ENCODE data around the gene MRGPRG.

Gene MRGPRG

DNA sequence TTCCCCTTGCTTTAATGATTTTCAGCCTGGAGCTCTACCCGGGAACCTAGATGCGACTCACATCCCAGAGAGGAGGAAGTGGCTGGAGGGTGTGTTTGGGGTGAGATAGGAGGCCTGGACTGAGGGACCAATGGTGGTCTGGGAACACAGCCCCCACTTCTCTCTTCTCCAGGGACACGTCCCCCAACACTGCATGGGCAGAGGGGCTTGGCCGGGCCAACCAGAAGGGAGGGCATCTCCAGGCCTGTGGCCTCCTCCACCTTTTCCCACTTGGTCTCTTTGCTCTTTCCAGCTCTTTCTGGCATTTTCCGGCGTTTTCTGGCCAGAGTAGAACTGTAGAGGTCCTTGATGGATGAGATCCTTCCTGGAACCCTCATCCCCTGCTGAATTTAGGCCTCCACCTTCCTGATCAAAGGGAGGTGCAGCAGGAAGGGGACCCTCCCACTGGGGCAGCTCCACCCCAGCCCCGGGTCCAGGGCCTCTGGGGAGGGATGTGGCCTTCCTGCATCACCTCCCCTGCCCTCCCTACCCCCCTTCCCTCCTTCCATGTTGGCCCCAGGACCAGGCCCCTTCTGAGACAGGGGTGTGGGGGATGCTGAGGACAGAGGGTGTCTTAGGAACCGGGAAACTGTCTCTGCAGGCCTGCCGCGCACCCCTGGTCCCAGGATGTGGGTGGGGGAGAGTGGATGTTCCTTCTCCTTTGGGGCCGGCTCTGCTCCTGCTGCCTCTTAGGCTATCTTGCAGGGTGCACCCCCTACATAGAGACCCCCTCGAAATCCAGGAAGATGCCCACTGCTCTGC is 24.4 kb downstream of the MRGPRG start:
- no peak for DNase-seq (ENCODE audit: low spot score)

DNA sequence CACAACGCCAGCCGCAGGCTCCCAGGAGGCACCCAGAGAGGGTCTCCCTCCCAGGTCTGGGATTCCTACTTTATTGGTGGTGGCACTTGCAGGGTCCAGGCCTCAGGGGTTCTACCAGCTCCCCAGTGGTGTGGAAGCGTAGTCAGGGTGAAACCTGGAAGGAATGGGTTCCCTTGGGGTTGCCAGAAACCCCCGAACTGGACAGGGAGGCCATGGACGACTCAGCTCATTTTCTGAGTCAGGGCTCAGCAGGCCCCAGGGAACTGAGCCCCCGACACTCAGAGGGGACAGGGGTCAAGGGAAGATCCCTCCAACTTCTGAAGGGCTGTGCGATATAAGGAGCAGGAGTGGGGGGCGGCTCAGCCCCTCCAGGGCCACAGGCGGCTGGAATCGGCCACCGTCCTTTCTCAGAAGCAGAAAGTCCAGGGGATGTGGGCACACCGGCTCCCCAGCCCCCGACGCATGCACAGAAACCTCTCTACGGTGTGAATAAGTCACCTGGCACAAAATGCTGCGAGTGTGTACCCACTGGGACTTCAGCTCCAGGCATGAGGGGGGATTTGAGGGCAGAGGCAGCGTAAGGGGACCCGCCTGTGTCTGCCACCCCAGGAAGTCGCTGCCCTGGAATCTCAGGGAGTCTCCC is 25.1 kb downstream of the MRGPRG start:
- no peak for DNase-seq (ENCODE audit: low spot score)

DNA sequence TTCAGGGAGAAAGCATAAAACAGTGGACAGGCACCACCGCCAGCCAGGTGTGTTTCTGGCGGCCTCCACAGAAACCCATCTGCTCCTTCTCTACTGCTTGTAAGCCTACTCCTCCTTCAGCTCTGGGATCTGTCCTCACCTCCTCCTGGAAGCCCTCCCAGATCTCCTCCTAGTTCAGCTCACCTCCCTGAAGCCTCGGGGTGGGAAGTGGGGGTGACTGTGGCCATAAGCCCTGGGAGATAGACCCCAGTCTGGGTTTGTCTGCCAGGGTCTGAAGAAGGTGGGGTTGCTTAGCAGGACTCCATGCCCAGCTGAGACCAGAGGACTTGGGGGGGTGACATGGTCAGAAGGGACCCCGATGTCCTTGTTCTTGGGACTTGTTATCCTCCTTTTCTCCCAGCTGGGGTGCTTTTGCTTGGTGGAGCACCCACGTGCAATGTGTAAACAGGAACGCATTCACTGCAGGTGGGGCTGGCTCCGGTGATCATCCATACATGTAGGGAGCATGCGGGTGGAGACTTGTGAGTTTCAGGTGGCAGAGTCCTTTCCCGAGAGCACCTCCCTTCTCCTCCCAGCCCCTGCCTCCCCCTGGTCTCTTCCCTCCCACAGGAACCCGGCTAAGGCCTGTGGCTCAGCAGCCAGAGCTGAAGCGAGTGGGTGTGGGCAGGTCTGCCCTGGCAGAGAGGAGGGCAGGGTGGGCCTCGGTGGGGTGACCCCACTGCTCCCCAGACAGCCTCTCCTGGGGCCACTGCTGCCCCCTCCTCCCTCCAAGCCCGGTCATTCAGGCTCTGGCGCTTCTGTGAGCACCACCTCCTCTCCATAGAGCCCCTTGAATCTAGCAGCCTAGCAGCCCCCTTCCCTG is 25.9 kb downstream of the MRGPRG start:
- no peak for DNase-seq (ENCODE audit: low spot score)

DNA sequence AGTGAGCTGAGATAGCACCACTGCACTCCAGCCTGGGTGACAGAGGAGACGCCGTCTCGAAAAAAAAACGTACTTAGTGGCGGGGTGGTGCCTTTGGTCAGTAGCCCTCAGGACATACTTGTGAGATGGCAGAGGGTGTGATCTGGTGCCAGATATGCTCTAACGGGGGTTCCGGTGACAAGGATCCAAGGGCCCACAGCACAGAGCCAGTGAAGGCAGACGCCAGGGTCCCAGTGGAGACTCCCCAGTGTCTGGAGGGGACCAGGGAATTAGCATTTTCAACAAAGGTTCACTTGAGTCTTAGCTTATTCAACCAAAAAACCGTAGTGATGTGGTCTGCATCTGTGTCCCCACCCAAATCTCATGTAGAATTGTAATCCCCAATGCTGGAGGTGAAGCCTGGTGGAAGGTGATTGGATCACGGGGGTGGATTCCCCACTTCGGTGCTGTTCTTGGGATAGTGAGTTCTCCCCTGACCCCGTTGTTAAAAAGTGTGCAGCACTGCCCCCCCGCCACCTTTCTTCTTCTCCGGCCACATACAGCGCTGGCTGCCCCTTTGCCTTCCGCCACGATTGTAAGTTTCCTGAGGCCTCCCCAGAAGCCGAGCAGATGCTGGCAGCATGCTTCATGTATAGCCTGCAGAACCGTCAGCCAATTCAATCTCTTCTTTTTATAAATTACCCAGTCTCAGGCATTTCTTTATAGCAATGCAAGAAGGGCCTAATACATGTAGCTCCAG is 26.9 kb downstream of the MRGPRG start:
- DNase-seq (ENCODE audit: low spot score), result no peak

DNA sequence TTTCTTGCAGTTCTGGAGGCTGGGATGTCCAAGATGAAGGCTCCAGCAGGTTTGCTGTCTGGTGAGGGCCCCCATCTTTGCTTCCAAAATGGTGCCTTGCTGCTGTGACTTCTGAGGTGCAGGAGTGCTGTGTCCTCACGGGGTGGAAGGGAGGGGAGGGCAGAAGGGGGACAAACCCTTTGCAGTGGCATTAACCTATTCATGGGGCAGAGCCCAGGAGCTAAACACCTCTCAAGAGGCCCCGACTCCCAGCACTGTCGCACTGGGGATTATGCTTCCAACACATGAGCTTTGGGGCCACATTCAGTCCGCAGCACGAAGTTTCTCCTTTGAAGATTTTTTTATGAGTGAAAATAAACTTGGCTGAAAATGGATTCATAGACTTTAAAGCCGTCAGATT is 28.0 kb downstream of the MRGPRG start:
- DNase-seq (ENCODE audit: low spot score), result no peak

DNA sequence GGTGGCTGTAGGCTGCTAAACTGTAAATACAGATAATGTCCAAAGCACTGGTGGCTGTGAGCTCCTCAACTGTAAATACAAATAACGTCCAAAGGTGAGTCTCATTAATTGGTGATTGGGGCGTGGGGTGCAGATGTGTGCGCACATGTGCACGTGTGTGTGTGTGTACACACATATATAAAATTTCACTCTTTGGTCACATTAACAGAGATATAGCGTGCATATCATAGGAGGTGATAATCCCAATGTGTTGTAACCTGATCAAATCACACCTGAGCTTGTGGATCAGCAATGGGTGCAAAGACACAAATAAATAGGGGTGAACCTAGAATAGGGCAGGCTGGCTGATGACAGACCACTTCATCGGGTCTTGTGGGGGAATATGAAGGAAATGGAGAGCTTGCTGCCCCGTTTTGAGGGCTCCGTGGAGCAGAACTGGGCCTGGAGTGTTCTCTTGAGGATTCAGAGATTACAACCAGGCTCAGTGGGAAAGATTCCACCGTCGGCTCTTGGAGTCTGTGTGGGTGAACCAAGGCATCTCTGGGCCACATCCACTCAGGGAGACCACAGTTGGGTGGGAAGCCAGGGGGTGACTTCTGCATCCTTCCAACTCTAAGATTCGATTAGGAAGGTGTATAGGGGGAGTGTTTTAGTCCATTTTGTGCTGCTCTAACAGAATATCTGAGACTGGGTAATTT is 28.6 kb downstream of the MRGPRG start:
- DNase-seq (ENCODE audit: low spot score), result no peak

DNA sequence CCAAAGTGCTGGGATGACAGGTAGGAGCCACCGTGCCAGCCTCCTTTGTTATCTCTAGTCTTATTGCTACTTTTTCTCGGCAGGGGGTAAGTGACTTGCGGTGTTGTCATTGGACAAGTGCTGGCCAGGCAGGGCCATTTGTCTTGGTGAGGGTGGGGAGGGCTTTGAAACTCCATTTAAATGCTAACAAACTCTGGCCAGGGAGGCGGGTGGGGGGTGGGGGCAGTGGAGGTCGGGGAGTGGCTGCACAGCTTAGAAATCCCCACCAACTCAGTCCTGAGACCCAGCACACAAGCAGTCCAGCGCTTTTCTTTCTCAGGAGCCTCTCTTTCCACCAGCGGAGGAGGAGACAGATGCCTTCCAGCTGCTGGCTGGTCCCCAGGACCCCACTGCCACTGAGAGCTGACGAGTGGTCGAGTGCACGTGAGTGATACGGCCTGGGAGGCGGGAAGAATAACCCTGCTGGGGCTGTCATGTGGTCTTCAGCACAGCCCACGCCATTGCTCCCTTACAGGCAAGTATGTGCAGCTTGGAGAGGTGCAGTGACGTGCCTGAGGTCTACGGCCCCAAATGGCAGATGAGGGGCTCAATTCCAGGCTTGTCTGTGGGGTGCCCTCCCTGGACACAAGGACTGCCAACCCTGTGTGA is 29.3 kb downstream of the MRGPRG start:
- DNase-seq (ENCODE audit: low spot score), result no peak

DNA sequence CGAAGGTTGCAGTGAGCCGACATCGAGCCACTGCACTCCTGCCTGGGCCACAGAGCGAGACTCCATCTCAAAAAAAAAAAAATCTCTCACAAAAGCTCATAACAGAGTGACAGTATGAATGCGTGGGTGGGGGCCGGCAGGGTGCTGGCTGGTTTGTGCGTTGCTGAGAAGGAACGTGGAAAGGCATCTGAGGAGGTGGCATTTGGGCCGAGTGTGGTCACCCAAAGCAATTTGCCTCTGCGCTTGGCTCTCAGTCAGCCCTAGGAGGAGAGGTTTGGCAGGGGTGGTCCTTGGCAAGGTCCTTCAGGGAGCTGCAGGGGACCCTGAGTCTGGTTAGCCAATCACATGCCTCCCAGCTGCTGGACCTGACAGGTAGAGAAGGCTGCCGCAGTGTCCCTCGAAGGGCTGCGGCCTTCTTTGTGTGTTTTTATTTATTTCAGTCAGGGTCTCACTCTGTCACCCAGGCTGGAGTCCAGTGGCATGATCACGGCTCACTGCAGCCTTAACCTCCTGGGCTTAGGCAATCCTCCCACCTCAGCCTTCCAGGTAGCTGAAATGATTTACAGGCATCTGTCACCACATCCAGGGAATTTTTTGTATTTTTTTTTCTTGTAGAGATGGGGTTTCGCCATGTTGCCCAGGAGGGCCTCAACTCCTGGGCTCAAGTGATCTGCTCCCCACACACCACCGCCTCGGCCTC is 30.0 kb downstream of the MRGPRG start:
- no peak for DNase-seq (ENCODE audit: low spot score)

DNA sequence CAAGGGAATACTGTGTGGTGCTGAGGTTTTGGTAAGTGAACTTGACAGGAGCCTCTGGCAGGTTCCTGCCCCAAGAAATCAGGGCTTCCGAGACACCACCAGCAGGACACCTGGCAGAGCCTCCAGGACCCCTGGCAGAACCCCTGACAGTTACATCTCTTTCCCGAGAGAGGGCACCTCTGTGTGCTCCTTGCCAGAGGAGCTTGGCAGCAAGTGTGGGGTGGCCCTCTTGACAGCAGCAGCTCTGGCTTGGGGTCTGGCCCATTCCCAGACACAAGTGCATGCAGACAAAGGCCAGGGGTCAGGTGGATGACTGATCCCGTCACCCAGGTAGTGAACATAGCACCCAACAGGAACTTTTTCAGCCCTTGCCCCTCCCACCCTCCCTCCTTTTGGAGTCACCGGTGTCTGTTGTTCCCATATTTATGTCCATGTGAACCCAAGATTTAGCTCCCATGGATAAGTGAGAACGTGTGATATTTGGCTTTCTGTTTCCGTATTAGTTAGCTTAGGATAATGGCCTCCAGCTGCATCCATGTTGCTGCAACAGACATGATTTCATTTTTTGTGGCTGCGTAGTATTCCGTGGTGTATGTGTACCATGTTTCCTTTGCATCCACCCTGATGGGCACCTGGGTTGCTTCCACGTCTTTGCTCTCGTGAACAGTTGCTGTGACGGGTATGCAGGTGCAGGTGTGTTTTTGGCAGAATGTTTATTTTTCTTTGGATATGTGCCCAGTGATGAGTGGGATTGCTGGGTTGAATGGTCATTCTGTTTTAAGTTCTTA is 32.3 kb downstream of the MRGPRG start:
- DNase-seq (ENCODE audit: low spot score), result no peak

DNA sequence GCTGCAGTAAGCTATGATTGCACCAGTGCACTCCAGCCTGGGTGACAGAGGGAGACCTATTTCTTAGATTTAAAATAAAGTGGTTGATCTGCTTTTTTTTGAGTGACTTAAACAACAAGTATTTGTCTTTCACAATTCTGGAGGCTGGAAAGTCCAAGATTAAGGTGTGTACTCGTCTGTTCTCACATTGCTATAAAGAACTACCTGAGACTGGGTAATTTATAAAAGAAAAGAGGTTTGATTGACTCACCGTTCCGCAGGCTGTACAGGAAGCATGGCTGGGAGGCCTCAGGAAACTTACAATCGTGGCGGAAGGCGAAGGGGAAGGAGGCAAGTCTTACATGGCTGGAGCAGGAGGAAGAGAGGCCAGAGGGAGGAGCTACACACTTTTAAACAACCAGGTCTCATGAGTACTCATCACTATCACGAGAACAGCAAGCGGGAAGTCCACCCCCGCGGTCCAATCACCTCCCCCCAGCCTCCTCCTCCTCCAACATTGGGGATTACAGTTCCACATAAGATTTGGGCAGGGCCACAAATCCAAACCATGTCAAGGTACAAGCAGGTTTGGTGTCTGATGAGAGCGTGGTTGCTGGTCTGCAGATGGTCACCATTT is 33.8 kb downstream of the MRGPRG start:
- no peak for DNase-seq (ENCODE audit: low spot score)

DNA sequence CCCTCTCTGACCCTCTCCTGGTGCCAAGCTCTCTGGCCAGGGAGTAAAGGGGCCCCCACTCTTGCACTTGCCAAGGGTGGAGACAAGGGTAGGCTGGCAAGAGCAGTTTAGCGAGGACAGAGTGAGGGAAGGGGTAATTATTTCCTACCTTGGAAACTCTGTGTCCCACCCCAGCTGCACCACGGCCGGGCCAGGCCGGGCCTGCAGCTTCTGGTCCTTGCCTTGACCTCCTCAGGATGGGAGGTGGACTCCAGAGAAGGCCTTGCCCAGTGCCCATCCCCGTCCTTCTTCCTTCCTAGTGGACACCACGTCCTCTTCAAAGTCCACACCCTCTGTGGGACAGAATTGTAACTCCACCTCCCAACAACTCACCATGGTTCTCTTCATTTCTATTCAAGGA is 35.1 kb downstream of the MRGPRG start:
- no peak for DNase-seq (ENCODE audit: low spot score)

DNA sequence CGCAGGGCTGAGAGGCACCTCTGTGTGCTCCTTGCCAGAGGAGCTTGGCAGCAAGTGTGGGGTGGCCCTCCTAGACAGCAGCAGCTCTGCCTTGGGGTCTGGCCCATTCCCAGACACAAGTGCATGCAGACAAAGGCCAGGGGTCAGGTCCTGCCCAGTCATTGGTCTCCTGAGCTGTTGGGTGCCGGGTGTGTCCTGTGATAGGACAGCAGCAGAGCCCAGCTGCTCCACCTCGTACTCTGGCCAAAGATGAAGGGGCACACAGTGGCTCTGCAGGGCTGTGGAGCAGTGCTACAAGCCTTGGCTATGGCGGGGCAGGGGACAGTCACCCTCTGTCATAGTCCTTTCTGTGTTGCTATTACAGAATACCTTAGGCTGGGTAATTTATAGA is 36.2 kb downstream of the MRGPRG start:
- DNase-seq (ENCODE audit: low spot score), result no peak

DNA sequence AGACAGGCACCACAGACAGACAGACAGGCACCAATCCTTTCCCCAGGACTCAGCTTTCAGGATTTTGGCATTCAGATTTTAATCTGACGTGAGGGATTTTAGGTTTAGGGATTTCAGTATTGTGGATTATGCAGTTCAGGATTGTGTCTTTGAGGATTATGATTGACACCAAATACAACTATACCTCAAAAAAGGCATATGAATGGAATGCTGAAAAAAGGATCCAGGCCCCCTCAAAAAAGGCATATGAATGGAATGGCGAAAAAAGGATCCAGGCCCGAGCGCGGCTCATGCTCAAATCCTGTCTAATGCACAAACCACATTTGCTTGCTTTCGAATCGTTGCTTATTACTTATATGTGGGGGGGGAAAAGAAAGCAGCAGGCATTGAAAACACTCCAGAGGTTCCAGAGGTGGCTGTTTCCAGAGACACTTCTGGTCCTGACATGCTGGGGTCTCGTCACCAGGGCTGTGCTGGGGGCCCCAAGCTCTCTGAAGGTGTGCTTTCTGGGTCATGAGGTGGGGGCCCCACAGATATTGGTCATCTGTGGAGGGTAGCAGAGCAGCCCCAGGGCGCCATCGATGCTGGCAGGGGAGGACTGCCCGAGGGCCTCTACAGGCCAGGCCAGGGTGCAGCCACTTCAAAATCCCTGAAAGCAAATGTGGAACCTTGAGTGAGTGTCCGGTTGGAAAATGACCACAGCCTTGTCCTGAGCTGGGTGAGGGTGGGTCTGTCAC is 36.7 kb downstream of the MRGPRG start:
- no peak for DNase-seq (ENCODE audit: low spot score)

DNA sequence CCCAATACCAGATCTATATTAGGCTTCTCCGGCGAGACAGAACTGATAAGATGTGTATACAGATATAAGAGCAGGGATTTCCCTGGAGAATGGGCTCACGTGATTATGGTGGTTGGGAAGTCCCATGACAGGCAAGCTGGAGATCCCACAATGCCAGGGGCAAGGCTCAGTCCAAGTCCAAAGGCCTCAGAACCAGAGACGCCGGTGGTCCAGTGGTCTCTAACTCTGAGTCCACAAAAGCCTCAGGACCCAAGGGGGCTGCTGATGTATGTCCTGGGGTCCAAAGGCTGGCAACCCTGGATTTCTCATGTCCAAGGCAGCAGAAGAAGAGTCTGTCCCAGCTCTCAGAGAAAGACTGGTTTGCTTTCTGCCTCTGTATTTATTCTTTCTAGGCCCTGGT is 37.7 kb downstream of the MRGPRG start:
- no peak for DNase-seq (ENCODE audit: low spot score)

DNA sequence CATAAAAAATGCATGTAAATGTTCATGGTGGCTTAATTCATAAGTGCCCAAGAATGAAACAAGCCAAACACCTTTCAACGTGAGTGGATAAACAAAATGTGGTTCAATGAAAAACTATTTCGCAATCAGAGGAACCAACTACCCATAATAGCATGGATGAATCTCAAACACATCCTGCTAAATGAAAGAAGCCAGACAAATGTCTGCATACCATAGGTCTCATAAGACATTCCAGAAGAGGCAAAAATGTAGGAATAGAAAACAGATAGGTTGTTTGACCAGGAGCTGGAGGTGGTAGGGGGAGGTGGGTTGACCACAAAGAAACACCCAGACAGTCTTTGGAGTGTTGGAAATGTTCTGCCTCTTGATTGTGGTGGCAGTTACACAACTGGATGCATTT is 40.3 kb downstream of the MRGPRG start:
- no peak for DNase-seq (ENCODE audit: low spot score)

DNA sequence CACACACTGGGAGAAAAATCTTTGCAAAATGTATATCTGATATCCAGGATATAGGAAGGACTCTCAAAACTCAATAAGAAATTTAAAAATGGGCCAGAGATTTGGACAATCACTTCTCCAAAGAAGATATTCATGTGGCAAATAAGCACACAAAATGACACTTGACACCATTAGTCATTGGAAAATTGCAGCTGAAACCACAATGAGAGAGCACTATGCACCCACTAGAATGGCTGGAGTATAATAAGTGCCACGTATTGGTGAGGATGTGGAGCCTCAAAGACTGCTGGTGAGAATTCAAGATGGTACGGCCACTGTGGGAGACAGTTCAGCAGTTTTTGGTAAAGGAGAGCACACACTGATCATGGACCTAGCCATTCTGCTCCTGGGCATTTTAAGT is 40.7 kb downstream of the MRGPRG start:
- DNase-seq (ENCODE audit: low spot score), result no peak

DNA sequence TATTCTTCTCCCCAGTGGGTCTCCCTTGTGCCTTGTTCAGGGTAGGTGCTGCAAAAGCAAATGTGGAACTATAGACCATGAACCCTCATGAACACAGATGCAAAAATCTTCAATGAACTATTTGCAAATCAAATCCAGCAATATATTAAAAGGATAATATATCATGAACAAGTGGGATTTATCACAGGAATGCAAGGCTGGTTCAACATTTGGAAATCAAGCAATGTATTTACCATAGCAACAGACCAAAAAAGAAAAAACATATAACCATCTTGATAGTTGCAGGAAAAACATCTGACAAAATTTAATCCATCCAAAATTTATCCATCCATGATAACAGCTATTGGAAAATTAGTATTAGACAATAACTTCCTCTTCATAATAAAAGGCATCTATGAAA is 42.1 kb downstream of the MRGPRG start:
- no peak for DNase-seq (ENCODE audit: low spot score)

DNA sequence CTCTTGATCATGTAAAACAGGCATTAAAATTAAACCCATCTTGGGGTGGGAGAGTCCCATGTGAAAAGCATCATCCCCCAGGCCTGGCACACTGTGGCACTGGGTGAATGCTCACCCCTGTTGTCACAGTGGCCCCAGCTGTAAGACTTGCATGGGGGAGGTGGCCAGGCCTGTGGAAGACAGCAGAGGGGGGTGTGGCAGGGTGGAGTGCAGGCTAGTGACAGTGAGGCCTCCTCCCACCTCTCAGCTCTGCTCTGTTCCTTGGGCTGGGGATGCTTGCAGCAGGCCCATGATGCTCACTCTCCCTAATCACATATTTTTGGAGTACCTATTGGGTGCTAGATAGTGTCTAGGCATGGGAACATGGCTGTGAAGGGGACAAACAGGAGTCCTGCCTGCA is 43.4 kb downstream of the MRGPRG start:
- no peak for DNase-seq (ENCODE audit: low spot score)

DNA sequence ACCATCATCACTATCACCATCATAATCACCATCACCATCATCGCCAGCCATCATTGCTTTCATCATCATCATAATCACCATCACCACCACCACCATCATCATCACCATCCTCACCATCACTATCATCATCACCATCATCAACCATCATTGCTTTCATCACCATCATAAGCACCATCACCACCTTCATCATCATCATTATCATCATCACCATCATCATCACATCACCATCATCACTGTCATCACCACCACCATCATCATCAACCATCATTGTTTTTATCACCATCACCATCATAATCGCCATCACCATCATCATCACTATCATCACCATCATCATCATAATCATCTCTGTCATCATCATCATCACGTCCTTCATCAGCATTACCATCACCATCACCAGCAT is 44.2 kb downstream of the MRGPRG start:
- no peak for DNase-seq (ENCODE audit: low spot score)

Measured in germinal center (tissue), 1 donor.